HCT116 (cell line): Measurements from ENCODE around the gene SPACA9. TPM values are rescaled to one million over a fixed set of nuclear protein-coding genes. Genes with fewer than 3 reads are reported as not detected.

Experiments
- ATAC-seq: fragments of 200-7000 bp; cut with Tn5 transposase; 2 replicates; pipeline ENCODE4 v1.9.1; 2020; ENCODE audit warnings: mild to moderate bottlenecking, moderate library complexity
- BruUV-seq: library from RNA; stranded (reverse); fragments of 400-500 nt; replicated peaks from 2 replicates; lab custom pipeline; 2021; lab: Mats Ljungman, UMichigan
- CTCF ChIA-PET: fragments of 300-600 bp; sonication (Branson Sonifier 250); formaldehyde crosslinking; loops from one replicate; lab custom pipeline; 2021; ENCODE audit warnings: antibody characterized with exemption; lab: Charles Lee
- POLR2A ChIA-PET: fragments of 300-600, 350-600 bp; sonication (Branson Sonifier 250); formaldehyde crosslinking; loops from one replicate; lab custom pipeline; 2021; ENCODE audit warnings: antibody characterized with exemption; lab: Charles Lee
- RAD21 ChIA-PET, 2 experiments: fragments of 300-600 bp; sonication (Branson Sonifier 250); formaldehyde crosslinking; loops; one replicate each; lab custom pipeline; 2023; ENCODE audit warnings: low total read pairs in 2 of 2; ENCODE audit not compliant: uncharacterized antibody in 2 of 2, unreplicated experiment in 2 of 2, low non-redundant PET in 1 of 2; lab: Charles Lee
- DNase-seq: peaks from one replicate; pipeline ENCODE4 v3.0.0-alpha.2; 2010; ENCODE audit warnings: low read depth, low spot score
- H2AFZ ChIP-seq: fragments of 200-600 bp; shearing (Covaris generic), sonication (generic); 2 replicates; pipeline ENCODE4 v1.6.1; 2017; ENCODE audit warnings: low read depth, mixed run types, mixed read lengths, antibody characterized with exemption, low read length; ENCODE audit not compliant: poor library complexity, severe bottlenecking
- H3K27ac ChIP-seq: 2 replicates; pipeline ENCODE4 v1.5.1; 2012; ENCODE audit warnings: low read depth, low read length
- H3K27me3 ChIP-seq: fragments of 200-600 bp; sonication (generic); 2 replicates; pipeline ENCODE4 v1.6.1; 2016; ENCODE audit warnings: mixed run types, low read length, mixed read lengths; ENCODE audit not compliant: insufficient read depth
- H3K36me3 ChIP-seq, 2 experiments: fragments of 200-500 bp in 1 of 2; fragments of 200-600 bp in 1 of 2; sonication (Bioruptor generic) in 1 of 2; sonication (generic) in 1 of 2; 2 replicates each; pipeline versions ENCODE4 v1.5.1 to v1.6.1; 2014 to 2016; ENCODE audit warnings: low read length in 2 of 2, inconsistent platforms in 1 of 2, mixed read lengths in 1 of 2, mixed run types in 1 of 2; ENCODE audit not compliant: insufficient read depth in 2 of 2, control insufficient read depth in 1 of 2
- H3K4me1 ChIP-seq, 2 experiments: fragments of 200-600 bp in 1 of 2; sonication (generic) in 1 of 2; 2 replicates each; pipeline versions ENCODE4 v1.5.1 to v1.6.1; 2012 to 2017; ENCODE audit warnings: low read length in 2 of 2, inconsistent platforms in 1 of 2, mild to moderate bottlenecking in 1 of 2, mixed read lengths in 1 of 2, mixed run types in 1 of 2, moderate library complexity in 1 of 2; ENCODE audit not compliant: insufficient read depth in 2 of 2, control insufficient read depth in 1 of 2
- H3K4me2 ChIP-seq: fragments of 200-600 bp; sonication (generic); 2 replicates; pipeline ENCODE4 v1.6.1; 2017; ENCODE audit warnings: mixed run types, low read length, mixed read lengths
- H3K4me3 ChIP-seq, 2 experiments: fragments of 200-600 bp in 1 of 2; sonication (generic) in 1 of 2; replicated peaks in 1 of 2; 2 replicates each; pipeline ENCODE4 v1.5.1; 2011 to 2016; ENCODE audit warnings: low read length in 2 of 2, control low read depth in 1 of 2, low read depth in 1 of 2, mild to moderate bottlenecking in 1 of 2, mixed read lengths in 1 of 2, mixed run types in 1 of 2
- H3K79me2 ChIP-seq: fragments of 200-600 bp; sonication (generic); 2 replicates; pipeline ENCODE4 v1.6.1; 2017; ENCODE audit warnings: mild to moderate bottlenecking, mixed run types, low read length, moderate library complexity, mixed read lengths; ENCODE audit not compliant: insufficient read depth
- H3K9ac ChIP-seq: fragments of 200-600 bp; sonication (generic); 2 replicates; pipeline ENCODE4 v1.6.1; 2016; ENCODE audit warnings: low read length, mixed read lengths
- H3K9me2 ChIP-seq: fragments of 200-600 bp; sonication (generic), shearing (Covaris generic); 2 replicates; pipeline ENCODE4 v1.6.1; 2017; ENCODE audit warnings: mixed run types, mild to moderate bottlenecking, moderate library complexity; ENCODE audit not compliant: insufficient read depth
- H3K9me3 ChIP-seq, 2 experiments: fragments of 200-500 bp in 1 of 2; fragments of 200-600 bp in 1 of 2; sonication (Bioruptor generic) in 1 of 2; sonication (generic) in 1 of 2; 2 replicates each; pipeline ENCODE4 v1.6.1; 2014 to 2017; ENCODE audit warnings: low read length in 2 of 2, mixed read lengths in 2 of 2, inconsistent platforms in 1 of 2, low read depth in 1 of 2, mild to moderate bottlenecking in 1 of 2, mixed run types in 1 of 2, moderate library complexity in 1 of 2; ENCODE audit not compliant: control insufficient read depth in 1 of 2, insufficient read depth in 1 of 2
- H4K20me1 ChIP-seq: fragments of 200-600 bp; sonication (generic), shearing (Covaris generic); 2 replicates; pipeline ENCODE4 v1.6.1; 2017; ENCODE audit warnings: mixed run types, mild to moderate bottlenecking, moderate library complexity; ENCODE audit not compliant: insufficient read depth
- CBX3 ChIP-seq: IDR thresholded peaks from 2 replicates; pipeline ENCODE4 v1.6.1; 2012; ENCODE audit warnings: low read depth
- CEBPB ChIP-seq: IDR thresholded peaks from 2 replicates; pipeline ENCODE4 v1.6.1; 2012; ENCODE audit warnings: low read depth
- EGR1 ChIP-seq: IDR thresholded peaks from 2 replicates; pipeline ENCODE4 v1.6.1; 2012; ENCODE audit warnings: low read depth
- ELF1 ChIP-seq: IDR thresholded peaks from 2 replicates; pipeline ENCODE4 v1.6.1; 2012; ENCODE audit warnings: low read depth, borderline replicate concordance
- FOSL1 ChIP-seq: IDR thresholded peaks from 2 replicates; pipeline ENCODE4 v1.6.1; 2012; ENCODE audit warnings: low read depth
- POLR2A ChIP-seq: IDR thresholded peaks from 2 replicates; pipeline ENCODE4 v1.7.0; 2011; ENCODE audit warnings: borderline replicate concordance; ENCODE audit not compliant: insufficient read depth, insufficient read length; ENCODE audit errors: extremely low read depth
- SIN3A ChIP-seq: IDR thresholded peaks from 2 replicates; pipeline ENCODE4 v1.6.1; 2012; ENCODE audit warnings: low read depth
- SP1 ChIP-seq: IDR thresholded peaks from 2 replicates; pipeline ENCODE4 v1.6.1; 2012; ENCODE audit warnings: low read depth
- SRF ChIP-seq: IDR thresholded peaks from 2 replicates; pipeline ENCODE4 v1.6.1; 2012; ENCODE audit warnings: low read depth
- ZFX ChIP-seq: fragments of 450-650 bp; IDR thresholded peaks from 2 replicates; pipeline ENCODE4 v1.6.1; 2017
- intact Hi-C: fragments of 100-400 bp; cut with micrococcal nuclease; formaldehyde crosslinking; loops from 2 replicates; pipeline ENCODE4 v1.10.0; 2022
- total RNA-seq: library from RNA; stranded (reverse); gene quantifications from one replicate; pipeline ENCODE4 v1.2.1, GENCODE V29; 2021; ENCODE audit not compliant: unreplicated experiment
- TF ChIP-seq, protein P1 (sequence below): IDR thresholded peaks from 2 replicates; pipeline ENCODE4 v1.6.1; 2012; ENCODE audit warnings: low read depth
- TF ChIP-seq, protein P2 (sequence below): IDR thresholded peaks from 2 replicates; pipeline ENCODE4 v1.6.1; 2012

SPACA9 gene
- total RNA-seq, 1 experiment from 2014 or later, result 8.0 TPM

GRCh38 chr9:132877824-132878694, 639 bp upstream of the SPACA9 start, which contains the start of gene AK8:
Gene AK8 (minus strand): TSS chr9:132878284. CDS start chr9:132878255, 29 bp downstream.
- H3K79me2 ChIP-seq, result no peaks in the 10 kb centered on the region
- POLR2A ChIA-PET, result no interaction called here
- CTCF ChIA-PET, result interaction anchor here (0.7 to 1.4 kb wide), 2 partner anchors 24 to 72 kb away, joined by 4 read pairs; no protein-coding TSS in a partner anchor

More at GRCh38 chr9:132877824-132878694, 639 bp upstream of the SPACA9 start, which contains the start of gene AK8:
- Histone ChIP-seq H4K20me1 (no peaks in the 10 kb centered on the region), H3K4me1 (peaks cover 7 to 28% of the 10 kb centered on the region in 2 experiments; a peak in 2 of 4 replicates), H3K27ac (peak within 1 kb of the TSS; percentile 45; the same call in 1 of the 2 replicates), H3K9ac (peak within 1 kb of the TSS; percentile 97), H3K27me3 (no peaks in the 10 kb centered on the region), H3K4me2 (peak within 1 kb of the TSS; percentile 99), H2AFZ (peak within 1 kb of the TSS; percentile 97), H3K9me2 (no peaks in the 10 kb centered on the region), H3K36me3 (no peaks in the 10 kb centered on the region), H3K9me3 (no peaks in the 10 kb centered on the region), H3K4me3 (peak within 1 kb of the TSS; percentile 99)
- ATAC-seq (peak; percentile 88), DNase-seq (peak; percentile 48)
- intact Hi-C loops, result no loop called here
- 0 out of 2 replicates have a peak, but pooled peaks have one; percentile 18 for TF ChIP-seq CBX3
- peak; percentile 78 for TF ChIP-seq ZFX
- peak; percentile 87 for TF ChIP-seq SIN3A
- TF ChIP-seq SRF, result peak; percentile 91
- 0 out of 2 replicates have a peak, but pooled peaks have one; percentile 28 for TF ChIP-seq SP1
- no peak for TF ChIP-seq FOSL1
- no peak for TF ChIP-seq CEBPB
- TF ChIP-seq EGR1, result peak; percentile 66
- TF ChIP-seq ELF1, result no peak
- peak; percentile 43 for TF ChIP-seq POLR2A
- TF ChIP-seq, protein P1, sequence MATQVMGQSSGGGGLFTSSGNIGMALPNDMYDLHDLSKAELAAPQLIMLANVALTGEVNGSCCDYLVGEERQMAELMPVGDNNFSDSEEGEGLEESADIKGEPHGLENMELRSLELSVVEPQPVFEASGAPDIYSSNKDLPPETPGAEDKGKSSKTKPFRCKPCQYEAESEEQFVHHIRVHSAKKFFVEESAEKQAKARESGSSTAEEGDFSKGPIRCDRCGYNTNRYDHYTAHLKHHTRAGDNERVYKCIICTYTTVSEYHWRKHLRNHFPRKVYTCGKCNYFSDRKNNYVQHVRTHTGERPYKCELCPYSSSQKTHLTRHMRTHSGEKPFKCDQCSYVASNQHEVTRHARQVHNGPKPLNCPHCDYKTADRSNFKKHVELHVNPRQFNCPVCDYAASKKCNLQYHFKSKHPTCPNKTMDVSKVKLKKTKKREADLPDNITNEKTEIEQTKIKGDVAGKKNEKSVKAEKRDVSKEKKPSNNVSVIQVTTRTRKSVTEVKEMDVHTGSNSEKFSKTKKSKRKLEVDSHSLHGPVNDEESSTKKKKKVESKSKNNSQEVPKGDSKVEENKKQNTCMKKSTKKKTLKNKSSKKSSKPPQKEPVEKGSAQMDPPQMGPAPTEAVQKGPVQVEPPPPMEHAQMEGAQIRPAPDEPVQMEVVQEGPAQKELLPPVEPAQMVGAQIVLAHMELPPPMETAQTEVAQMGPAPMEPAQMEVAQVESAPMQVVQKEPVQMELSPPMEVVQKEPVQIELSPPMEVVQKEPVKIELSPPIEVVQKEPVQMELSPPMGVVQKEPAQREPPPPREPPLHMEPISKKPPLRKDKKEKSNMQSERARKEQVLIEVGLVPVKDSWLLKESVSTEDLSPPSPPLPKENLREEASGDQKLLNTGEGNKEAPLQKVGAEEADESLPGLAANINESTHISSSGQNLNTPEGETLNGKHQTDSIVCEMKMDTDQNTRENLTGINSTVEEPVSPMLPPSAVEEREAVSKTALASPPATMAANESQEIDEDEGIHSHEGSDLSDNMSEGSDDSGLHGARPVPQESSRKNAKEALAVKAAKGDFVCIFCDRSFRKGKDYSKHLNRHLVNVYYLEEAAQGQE, result no peak
- TF ChIP-seq, protein P2, sequence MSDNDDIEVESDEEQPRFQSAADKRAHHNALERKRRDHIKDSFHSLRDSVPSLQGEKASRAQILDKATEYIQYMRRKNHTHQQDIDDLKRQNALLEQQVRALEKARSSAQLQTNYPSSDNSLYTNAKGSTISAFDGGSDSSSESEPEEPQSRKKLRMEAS, result peak; percentile 59; the same call in 1 of the 2 replicates
- no TSS peak for BruUV-seq
- RAD21 ChIA-PET, result no interaction called here
